Stimulated activated effector memory CD8-positive, alpha-beta T cell treated with anti-CD3 and anti-CD28 coated beads, Interleukin-12 subunit alpha, Interleukin-12 subunit beta, amount 100 ng/mL, for 72 hours (primary cell): ENCODE measurements around the gene ADAMTS2.

ENCODE experiments used
- ATAC-seq: fragments of 150-1000 bp; cut with Tn5 transposase; 2 replicates; pipeline ENCODE4 v1.10.0; 2021
- DNase-seq, 2 donors: peaks; one replicate each; pipeline ENCODE4 v3.0.0; 2021 to 2022; ENCODE audit warnings: low spot score in 2 of 2
- H3K27ac Mint-ChIP-seq: one replicate; pipeline ENCODE4 v1.8.0; 2022; ENCODE audit warnings: mild to moderate bottlenecking, mixed read lengths
- H3K36me3 Mint-ChIP-seq: one replicate; pipeline ENCODE4 v1.8.0; 2022; ENCODE audit warnings: mild to moderate bottlenecking, mixed read lengths
- H3K4me1 Mint-ChIP-seq: one replicate; pipeline ENCODE4 v1.8.0; 2022; ENCODE audit warnings: mixed read lengths
- H3K4me3 Mint-ChIP-seq: one replicate; pipeline ENCODE4 v1.8.0; 2022; ENCODE audit warnings: mild to moderate bottlenecking, mixed read lengths
- H3K9me3 Mint-ChIP-seq: one replicate; pipeline ENCODE4 v1.8.0; 2022; ENCODE audit warnings: mixed read lengths

Gene ADAMTS2

GRCh38 chr5:179163236-179164155, 181.8 kb downstream of the ADAMTS2 start:
- peaks cover 13% of the 10 kb centered on the region for H3K4me1 Mint-ChIP-seq
- no peak for ATAC-seq
- H3K9me3 Mint-ChIP-seq = no peaks in the 10 kb centered on the region
- no peak overlapping the region for H3K4me3 Mint-ChIP-seq
- no peak for DNase-seq
- no peak overlapping the region for H3K27ac Mint-ChIP-seq
- H3K36me3 Mint-ChIP-seq = no peaks in the 10 kb centered on the region

DNA sequence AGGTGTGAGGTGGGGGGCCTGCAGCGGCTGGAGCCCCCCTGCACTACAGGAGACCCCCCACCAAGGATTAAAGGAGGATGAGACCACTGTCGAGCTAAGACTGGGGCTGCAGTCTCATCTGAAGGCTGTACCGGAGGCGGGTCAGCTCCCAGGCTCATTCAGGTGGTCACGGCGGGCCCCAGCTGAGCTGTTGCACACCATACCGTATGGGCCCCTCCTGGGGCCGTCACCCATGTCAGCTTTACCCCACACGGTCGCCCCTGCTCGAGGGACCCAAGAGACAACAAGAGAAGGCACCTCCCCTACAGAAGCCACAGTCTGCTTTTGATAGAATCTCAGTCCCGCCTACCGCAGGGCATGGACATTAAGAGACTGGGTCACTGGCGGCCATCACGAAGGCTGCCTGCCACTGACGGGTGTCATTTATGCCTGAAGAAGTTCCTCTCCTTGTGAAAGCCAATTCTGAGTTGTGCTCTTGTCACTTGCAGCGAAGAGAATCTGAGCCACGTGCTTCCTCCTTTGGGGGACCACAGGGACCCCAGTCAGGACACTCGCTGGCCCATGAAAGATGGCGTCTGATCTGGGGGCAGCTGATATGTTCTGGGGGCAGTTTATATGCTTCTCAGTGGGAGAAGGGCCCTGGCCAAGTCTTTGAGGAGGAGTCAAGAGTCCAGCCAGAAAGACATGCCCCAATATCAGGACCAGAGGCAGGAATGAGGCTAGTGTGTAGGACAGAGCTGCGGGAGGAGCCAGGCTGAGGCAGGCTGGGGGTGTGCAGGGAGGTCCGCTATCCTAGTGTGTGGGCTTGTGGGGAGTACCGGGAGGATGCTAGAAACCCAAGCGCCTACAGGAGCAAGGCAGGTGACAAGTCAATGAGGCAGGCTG, 182.7 kb downstream of the ADAMTS2 start:
- no peaks in the 10 kb centered on the region for H3K9me3 Mint-ChIP-seq
- peaks cover 8% of the 10 kb centered on the region for H3K4me1 Mint-ChIP-seq
- no peak overlapping the region for H3K4me3 Mint-ChIP-seq
- H3K36me3 Mint-ChIP-seq = no peaks in the 10 kb centered on the region
- no peak for DNase-seq
- H3K27ac Mint-ChIP-seq = no peak overlapping the region
- no peak for ATAC-seq

GRCh38 chr5:179161901-179162300, 183.4 kb downstream of the ADAMTS2 start:
- H3K4me3 Mint-ChIP-seq = no peak overlapping the region
- ATAC-seq (no peak), DNase-seq (no peak)
- peaks cover 5% of the 10 kb centered on the region for H3K4me1 Mint-ChIP-seq
- no peaks in the 10 kb centered on the region for H3K36me3 Mint-ChIP-seq
- no peaks in the 10 kb centered on the region for H3K9me3 Mint-ChIP-seq
- H3K27ac Mint-ChIP-seq = no peak overlapping the region

DNA sequence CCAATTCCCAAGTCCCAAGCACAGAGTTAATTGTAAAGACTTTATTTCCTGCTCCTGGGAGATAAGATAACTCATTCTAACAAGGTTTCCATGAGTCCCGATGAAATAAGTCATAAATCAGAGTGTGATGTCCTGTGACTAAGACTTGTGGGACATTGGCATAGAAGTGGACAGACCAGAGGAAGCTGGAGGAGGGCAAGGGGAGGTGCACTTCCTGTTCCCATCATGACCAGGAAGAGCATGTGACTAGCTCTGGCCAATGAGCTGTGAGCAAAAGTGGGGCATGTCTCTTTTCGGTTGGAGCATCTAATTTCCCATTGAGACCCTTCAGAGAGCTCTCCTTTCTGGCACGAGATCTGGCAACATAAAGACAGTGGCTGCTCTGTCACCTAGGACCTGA, 184.7 kb downstream of the ADAMTS2 start:
- H3K4me3 Mint-ChIP-seq = no peak overlapping the region
- peaks cover 6% of the 10 kb centered on the region for H3K4me1 Mint-ChIP-seq
- H3K36me3 Mint-ChIP-seq = no peaks in the 10 kb centered on the region
- ATAC-seq (no peak), DNase-seq (no peak)
- no peak overlapping the region for H3K27ac Mint-ChIP-seq
- H3K9me3 Mint-ChIP-seq = no peaks in the 10 kb centered on the region

DNA sequence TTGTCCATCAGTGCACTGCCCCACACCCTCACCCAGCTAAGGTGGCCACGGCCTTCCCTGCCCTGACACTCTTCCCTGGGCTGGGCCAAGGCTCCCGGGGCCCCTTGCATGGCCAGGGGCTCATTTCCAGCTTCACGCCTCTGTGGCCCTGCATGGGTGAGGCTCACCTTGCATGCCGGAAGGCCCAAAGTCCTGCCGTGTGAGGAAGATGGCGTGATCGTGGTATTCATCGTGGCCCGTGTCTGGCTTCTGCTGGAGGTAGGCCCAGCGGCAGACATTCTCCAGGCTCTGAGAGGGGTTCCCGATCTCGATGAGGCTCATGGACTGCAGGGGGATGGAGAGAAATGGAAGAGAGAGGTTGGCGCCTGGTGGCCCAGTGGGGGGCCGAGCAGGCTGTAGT, 186.7 kb downstream of the ADAMTS2 start:
- ATAC-seq (no peak), DNase-seq (no peak)
- H3K36me3 Mint-ChIP-seq = no peaks in the 10 kb centered on the region
- no peak overlapping the region for H3K4me3 Mint-ChIP-seq
- H3K27ac Mint-ChIP-seq = no peak overlapping the region
- no peaks in the 10 kb centered on the region for H3K9me3 Mint-ChIP-seq
- H3K4me1 Mint-ChIP-seq = peaks cover 7% of the 10 kb centered on the region

DNA sequence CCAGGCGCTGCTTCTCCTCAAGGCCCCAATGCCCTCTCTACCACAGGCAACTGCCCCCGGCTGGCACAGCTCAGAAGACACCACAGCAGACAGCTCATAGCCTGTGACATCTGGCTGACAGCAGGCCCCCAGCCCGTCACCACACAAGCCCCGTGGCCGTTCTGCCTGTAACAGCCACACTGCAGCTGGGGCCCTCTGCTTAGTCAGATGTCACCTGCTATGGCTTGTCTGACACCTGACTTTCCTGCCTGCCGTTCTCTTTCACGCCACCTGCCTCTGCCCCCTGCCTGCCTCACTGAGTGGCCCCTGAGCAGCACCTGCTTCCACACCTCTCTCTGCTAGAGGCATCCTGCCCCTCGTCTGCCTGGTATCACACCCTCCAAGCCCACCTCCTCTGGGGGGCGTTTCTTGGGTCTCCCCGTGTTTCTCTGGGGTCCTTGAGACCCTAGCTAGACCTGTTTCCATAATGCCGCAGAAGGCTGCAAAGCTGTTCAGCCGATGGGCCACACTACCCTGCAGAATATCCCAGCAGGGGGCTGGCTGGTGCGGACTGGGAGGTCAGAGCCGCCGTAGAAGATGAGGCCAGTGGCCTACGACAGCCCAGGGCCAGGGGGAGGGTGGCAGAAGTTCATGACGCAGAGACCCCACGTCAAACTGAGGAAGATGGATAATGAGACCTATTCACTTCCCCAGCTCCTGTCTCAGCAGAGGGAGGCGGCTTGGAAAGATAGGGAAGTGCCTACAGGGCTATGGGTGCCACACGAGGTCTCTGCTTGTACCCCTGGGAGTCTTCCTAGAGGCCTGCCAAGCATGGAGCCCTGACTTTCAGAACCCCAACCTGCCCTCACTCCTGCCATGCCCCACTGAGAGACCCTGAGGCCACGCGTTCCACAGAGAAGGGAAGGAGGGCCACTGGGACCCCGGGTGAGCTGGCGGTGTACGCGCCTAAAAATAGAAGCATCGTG, 190.0 kb downstream of the ADAMTS2 start:
- Mint-ChIP-seq H3K4me3 (no peak overlapping the region), H3K27ac (no peak overlapping the region), H3K9me3 (no peaks in the 10 kb centered on the region), H3K4me1 (peaks cover 7% of the 10 kb centered on the region), H3K36me3 (no peaks in the 10 kb centered on the region)
- peak; percentile 43 for ATAC-seq
- DNase-seq = no peak

DNA sequence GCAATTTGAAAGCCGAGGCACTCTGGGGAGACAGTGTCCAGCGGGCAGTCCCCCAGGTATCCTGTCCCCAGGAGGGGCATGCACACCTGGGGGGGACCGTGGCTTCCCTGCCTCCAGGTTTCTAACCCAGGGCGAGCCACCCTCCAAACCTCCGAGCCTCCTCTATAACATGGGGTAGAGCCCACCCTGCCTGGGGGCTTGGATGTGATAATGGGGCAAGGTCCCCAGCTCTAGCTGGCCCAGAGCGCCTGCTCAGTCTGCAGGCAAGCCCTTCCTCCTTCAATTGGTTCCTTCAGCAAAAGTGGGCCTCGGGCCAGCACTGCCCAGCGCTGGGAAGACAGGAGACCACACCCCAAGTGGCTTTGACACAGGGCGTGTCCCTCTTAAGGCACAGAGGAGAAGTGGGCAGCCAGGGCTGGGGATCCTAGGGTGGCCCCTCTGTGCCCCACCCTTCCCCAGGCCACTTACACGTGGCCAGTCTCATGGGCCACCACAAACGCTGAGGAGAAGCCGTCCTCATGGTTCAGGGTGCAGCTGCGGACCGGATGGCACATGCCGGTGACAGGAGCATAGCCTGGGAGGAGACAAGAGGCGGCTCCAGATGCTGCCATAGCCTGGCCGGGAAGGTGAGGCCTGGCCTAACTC, 190.8 kb downstream of the ADAMTS2 start:
- Mint-ChIP-seq H3K4me3 (no peak overlapping the region), H3K27ac (no peak overlapping the region), H3K4me1 (peaks cover 7% of the 10 kb centered on the region), H3K36me3 (no peaks in the 10 kb centered on the region), H3K9me3 (no peaks in the 10 kb centered on the region)
- ATAC-seq = peak; percentile 11
- no peak for DNase-seq

GRCh38 chr5:179153921-179154345, 191.3 kb downstream of the ADAMTS2 start:
- Mint-ChIP-seq H3K27ac (no peak overlapping the region), H3K36me3 (no peaks in the 10 kb centered on the region), H3K9me3 (no peaks in the 10 kb centered on the region), H3K4me3 (no peak overlapping the region), H3K4me1 (peaks cover 7% of the 10 kb centered on the region)
- ATAC-seq = no peak
- no peak for DNase-seq

GRCh38 chr5:179153341-179153901, 191.8 kb downstream of the ADAMTS2 start:
- peaks cover 7% of the 10 kb centered on the region for H3K4me1 Mint-ChIP-seq
- DNase-seq (no peak), ATAC-seq (no peak)
- H3K36me3 Mint-ChIP-seq = no peaks in the 10 kb centered on the region
- no peaks in the 10 kb centered on the region for H3K9me3 Mint-ChIP-seq
- no peak overlapping the region for H3K4me3 Mint-ChIP-seq
- H3K27ac Mint-ChIP-seq = no peak overlapping the region

DNA sequence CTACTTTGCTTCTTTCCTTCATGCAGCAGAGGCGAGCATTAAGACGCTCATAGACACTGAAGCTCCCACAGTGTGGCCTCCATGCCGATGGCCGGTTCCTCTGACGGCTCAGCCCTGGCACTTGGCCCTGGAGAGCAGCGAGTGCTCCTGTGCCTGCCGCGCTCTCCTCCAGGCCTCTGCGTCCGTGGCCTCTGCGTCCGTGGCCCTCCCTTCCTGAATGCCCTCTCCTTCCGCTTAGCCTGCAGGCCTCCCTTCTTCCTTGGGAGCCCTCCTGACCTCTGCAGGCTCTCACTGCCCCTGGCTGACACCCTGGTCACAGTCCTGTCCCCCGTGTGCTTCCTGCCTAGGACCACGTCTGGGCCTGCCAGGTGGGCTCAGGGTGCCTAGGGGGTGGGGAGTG, 192.3 kb downstream of the ADAMTS2 start:
- Mint-ChIP-seq H3K36me3 (no peaks in the 10 kb centered on the region), H3K4me1 (peaks cover 7% of the 10 kb centered on the region), H3K9me3 (no peaks in the 10 kb centered on the region), H3K4me3 (no peak overlapping the region), H3K27ac (no peak overlapping the region)
- DNase-seq (no peak), ATAC-seq (no peak)

DNA sequence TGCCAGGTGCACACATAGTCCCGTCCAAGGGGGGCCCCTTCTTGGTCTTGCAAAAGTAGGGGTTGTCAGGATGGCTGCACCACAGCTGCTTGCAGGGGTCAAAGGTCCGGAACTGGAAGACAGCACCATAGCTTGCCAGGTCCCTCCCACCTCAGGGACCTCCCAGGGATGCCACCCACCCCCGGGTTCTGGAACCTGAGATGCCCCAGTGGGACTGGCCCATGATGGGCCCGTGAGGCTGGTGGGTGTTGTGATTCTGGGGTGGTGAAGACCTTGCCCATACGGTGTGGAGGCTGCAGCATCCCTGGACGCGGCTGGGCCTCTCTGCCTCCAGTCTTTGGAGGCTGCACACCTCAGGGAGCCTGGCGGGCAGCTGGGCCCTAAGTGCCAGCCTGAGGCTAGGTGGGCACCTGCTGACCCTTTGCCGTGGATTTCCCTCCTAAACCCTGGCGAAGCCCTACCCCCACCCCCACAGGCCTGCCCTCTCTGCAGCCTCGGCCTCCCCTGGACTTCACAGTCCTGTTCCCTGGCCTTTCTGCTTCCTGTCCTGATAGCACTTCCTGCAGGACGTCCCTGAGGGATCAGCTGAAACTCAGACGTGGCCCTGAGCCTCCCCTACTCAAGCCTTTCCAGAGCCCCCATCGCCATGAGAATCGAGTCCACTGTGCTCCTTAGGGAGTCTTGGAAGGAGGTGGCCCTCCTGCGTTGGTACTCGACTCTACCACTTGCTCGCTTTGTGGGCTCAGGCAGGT, 192.9 kb downstream of the ADAMTS2 start:
- Mint-ChIP-seq H3K9me3 (no peaks in the 10 kb centered on the region), H3K4me1 (peaks cover 7% of the 10 kb centered on the region), H3K27ac (no peak overlapping the region), H3K36me3 (no peaks in the 10 kb centered on the region), H3K4me3 (no peak overlapping the region)
- DNase-seq (no peak), ATAC-seq (no peak)

DNA sequence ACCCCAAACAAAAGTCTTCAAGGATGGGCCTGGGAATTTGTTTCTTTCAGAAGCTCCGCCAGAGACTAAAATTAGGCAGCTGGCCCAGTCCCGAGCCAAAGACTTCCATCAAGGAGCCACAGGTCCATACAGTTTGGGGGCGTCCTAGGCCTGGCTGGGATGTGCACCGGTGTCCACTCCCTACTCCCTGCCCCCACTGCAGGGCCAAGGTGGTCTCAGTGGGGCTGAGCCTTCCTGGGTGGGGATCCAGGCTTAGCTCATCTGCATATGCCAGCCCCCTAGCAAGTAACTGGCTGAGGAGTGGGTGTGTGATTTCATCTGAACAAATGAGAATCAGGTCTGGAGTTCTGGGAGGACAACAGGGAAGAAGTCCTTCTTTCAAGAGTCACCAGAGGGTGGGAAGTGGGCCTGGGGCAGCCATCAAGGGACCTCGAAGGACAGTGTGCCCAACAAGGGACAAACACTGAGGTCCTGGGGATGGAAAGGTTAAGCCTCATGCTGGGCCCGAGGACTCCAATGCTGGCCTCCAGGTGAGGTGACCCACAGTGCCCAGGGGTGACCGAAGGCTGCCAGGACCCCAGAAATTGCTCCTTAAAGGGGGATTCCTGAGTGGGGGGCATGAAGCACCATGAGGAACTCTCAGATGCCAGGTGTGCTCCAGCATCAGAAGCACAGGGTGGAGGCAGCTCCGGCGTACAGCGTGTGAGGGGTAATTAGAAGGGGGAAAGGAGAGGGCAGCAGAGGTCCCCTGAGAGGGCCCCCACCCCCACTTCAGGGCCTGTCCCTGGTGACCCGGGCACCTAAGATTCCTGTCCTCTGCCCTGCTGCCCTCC, 193.8 kb downstream of the ADAMTS2 start:
- Mint-ChIP-seq H3K27ac (no peak overlapping the region), H3K9me3 (no peaks in the 10 kb centered on the region), H3K4me1 (peaks cover 7% of the 10 kb centered on the region), H3K36me3 (no peaks in the 10 kb centered on the region), H3K4me3 (no peak overlapping the region)
- DNase-seq (no peak), ATAC-seq (no peak)

DNA sequence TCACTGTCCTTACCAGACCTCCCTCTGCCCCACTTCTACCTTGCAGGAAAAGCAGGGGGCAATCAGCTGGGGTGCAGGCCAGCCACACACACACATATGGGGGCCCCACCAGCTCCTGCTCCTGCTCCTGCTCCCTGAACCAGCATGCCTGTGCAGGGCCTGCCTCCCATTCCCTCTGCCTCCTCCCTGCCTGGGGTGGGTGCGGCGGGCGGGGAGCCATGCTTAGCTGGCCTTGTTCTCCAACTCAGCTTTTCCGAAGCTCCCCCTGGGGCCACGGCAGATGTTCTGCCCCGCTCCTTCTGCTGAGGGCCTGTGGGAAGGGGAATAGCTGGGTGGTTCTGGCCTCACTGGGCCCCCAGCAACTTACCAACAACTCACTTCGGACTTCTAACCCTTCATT, 195.2 kb downstream of the ADAMTS2 start:
- no peak overlapping the region for H3K4me3 Mint-ChIP-seq
- DNase-seq = no peak
- ATAC-seq = no peak
- no peak overlapping the region for H3K27ac Mint-ChIP-seq
- no peaks in the 10 kb centered on the region for H3K36me3 Mint-ChIP-seq
- H3K4me1 Mint-ChIP-seq = peaks cover under 1% of the 10 kb centered on the region
- H3K9me3 Mint-ChIP-seq = no peaks in the 10 kb centered on the region
